CD4-positive, alpha-beta T cell (primary cell): ENCODE results near the gene PRMT7. TPM values are rescaled to one million over a fixed set of nuclear protein-coding genes. Genes with fewer than 3 reads are reported as not detected.

Experiments used
- ATAC-seq: fragments of 200-7000 bp; cut with Tn5 transposase; one replicate; pipeline ENCODE4 v1.10.0; 2022; ENCODE audit warnings: mild to moderate bottlenecking; ENCODE audit not compliant: poor library complexity
- CTCF ChIA-PET: fragments of 350-600 bp; sonication (Branson Sonifier 250); formaldehyde crosslinking; loops from one replicate; lab custom pipeline; 2021; ENCODE audit warnings: antibody characterized with exemption, inconsistent platforms; lab: Charles Lee
- POLR2A ChIA-PET: fragments of 350-600 bp; sonication (Branson Sonifier 250); formaldehyde crosslinking; loops from one replicate; lab custom pipeline; 2021; ENCODE audit warnings: antibody characterized with exemption, inconsistent platforms; lab: Charles Lee
- DNase-seq, 14 experiments: peaks; one replicate each; pipeline ENCODE4 v3.0.0-alpha.2; 2013 to 2020; ENCODE audit warnings: mixed read lengths in 2 of 14
- H3K27ac ChIP-seq, 2 donors: one replicate each; pipeline versions ENCODE4 v1.5.1 to v1.7.0; 2013; ENCODE audit warnings: low read length in 2 of 2, low read depth in 1 of 2, mild to moderate bottlenecking in 1 of 2
- H3K27me3 ChIP-seq, 2 experiments: 1 replicate in 1 of 2; 2 replicates in 1 of 2; pipeline versions ENCODE4 v1.6.1 to v1.7.0; 2013; ENCODE audit warnings: low read length in 2 of 2, control low read depth in 1 of 2, mild to moderate bottlenecking in 1 of 2, moderate library complexity in 1 of 2; ENCODE audit not compliant: insufficient read depth in 2 of 2, control insufficient read depth in 1 of 2
- H3K36me3 ChIP-seq: one replicate; pipeline ENCODE4 v1.6.1; 2013; ENCODE audit warnings: low read length, control low read depth; ENCODE audit not compliant: insufficient read depth
- H3K4me1 ChIP-seq: one replicate; pipeline ENCODE4 v1.6.1; 2013; ENCODE audit warnings: low read length, control low read depth; ENCODE audit not compliant: insufficient read depth
- H3K4me3 ChIP-seq: one replicate; pipeline ENCODE4 v1.5.1; 2013; ENCODE audit warnings: mild to moderate bottlenecking, low read length, moderate library complexity
- H3K9me3 ChIP-seq, 2 experiments: 1 replicate in 1 of 2; 2 replicates in 1 of 2; pipeline versions ENCODE4 v1.6.1 to v1.7.0; 2013; ENCODE audit warnings: low read length in 2 of 2, mild to moderate bottlenecking in 2 of 2, control low read depth in 1 of 2, moderate library complexity in 1 of 2; ENCODE audit not compliant: control insufficient read depth in 1 of 2, insufficient read depth in 1 of 2
- H3K27ac Mint-ChIP-seq: one replicate; pipeline ENCODE4 v1.8.0; 2020; ENCODE audit warnings: mixed read lengths
- H3K27me3 Mint-ChIP-seq: one replicate; pipeline ENCODE4 v1.8.0; 2021; ENCODE audit warnings: mixed read lengths
- H3K36me3 Mint-ChIP-seq: one replicate; pipeline ENCODE4 v1.8.0; 2021; ENCODE audit warnings: low read depth, mixed read lengths
- H3K4me1 Mint-ChIP-seq: one replicate; pipeline ENCODE4 v1.8.0; 2021; ENCODE audit warnings: low read depth, mixed read lengths
- H3K4me3 Mint-ChIP-seq: one replicate; pipeline ENCODE4 v1.8.0; 2020; ENCODE audit warnings: mild to moderate bottlenecking, mixed read lengths
- H3K9me3 Mint-ChIP-seq: one replicate; pipeline ENCODE4 v1.8.0; 2020; ENCODE audit warnings: mixed read lengths
- CTCF ChIP-seq: fragments of 200-600 bp; IDR thresholded peaks from one replicate; pipeline ENCODE4 v1.8.0; 2022; ENCODE audit warnings: antibody characterized with exemption, mild to moderate bottlenecking
- intact Hi-C, 2 experiments: fragments of 100-400 bp; cut with DNase I in 1 of 2; cut with micrococcal nuclease in 1 of 2; formaldehyde crosslinking; loops; one replicate each; pipeline versions ENCODE4 v1.15.1 to v1.9.0; 2023 to 2025; cut with DNase I, micrococcal nuclease
- total RNA-seq, 174 experiments: library from RNA in 2 of 174; stranded (reverse) in 2 of 174; gene quantifications; one replicate each; pipeline ENCODE4 v1.2.3 and lab custom pipeline; 2021 to 2026

Gene PRMT7
- total RNA-seq, 2 experiments from 2014 or later: 46.3 to 51.0 TPM

DNA sequence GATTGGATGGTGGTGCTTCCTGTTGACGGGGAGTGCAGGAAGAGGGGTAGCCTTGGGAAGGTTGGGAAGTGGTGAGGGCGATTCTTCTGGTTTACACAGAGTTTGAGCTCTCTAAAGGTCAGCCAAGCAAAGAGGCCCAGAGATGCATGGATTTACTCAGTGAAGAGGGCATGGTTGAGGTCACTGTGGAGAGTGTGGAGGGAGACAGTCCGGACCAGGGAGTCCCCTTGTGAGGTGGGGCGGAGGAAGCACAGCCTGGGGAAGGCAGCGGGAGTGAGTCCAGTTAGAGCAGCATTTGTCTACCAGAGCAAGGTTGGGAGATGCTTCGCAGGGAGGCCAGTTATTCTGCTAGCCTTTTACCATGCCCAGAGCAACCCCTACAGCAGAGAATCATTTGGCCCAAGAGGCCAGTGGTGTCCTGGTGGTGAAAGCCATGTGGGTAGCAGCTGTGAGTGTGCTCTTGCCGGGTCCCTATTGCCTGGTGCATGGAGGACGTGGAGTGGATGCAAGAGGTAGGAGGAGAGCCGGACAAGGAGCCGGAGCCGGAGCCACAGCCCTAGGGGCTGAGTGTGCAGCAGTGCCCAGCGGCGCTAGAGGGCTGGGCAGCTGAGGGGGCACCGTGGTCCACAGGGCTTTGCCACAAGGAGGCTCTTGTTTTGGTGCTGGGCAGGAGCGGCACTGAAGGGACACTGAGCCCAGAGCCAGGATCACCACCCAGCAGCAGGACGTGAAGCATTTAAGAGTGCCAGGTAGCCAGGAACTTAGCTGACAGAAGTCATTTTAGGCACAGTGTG is 27.7 kb downstream of the PRMT7 start:
- no peak overlapping the region for H3K4me3 ChIP-seq
- H3K27ac Mint-ChIP-seq: no peak overlapping the region
- no peaks in the 10 kb centered on the region for H3K9me3 Mint-ChIP-seq
- no peak overlapping the region for H3K4me3 Mint-ChIP-seq
- TF ChIP-seq CTCF: no peak
- H3K36me3 ChIP-seq: peaks cover 67% of the 10 kb centered on the region
- ATAC-seq: no peak
- intact Hi-C loops: no loop called here
- H3K4me1 Mint-ChIP-seq: no peaks in the 10 kb centered on the region
- no peaks in the 10 kb centered on the region for H3K9me3 ChIP-seq
- no peak overlapping the region for H3K27ac ChIP-seq
- no peaks in the 10 kb centered on the region for H3K27me3 ChIP-seq
- no peaks in the 10 kb centered on the region for H3K27me3 Mint-ChIP-seq
- ChIA-PET POLR2A (no interaction called here), CTCF (no interaction called here)
- H3K36me3 Mint-ChIP-seq: peaks cover 87% of the 10 kb centered on the region
- H3K4me1 ChIP-seq: no peaks in the 10 kb centered on the region
- DNase-seq: no peak

- ChIA-PET POLR2A (no interaction called here), CTCF (no interaction called here)
- no peaks in the 10 kb centered on the region for H3K9me3 ChIP-seq
- Mint-ChIP-seq H3K36me3 (peaks cover 86% of the 10 kb centered on the region), H3K27me3 (no peaks in the 10 kb centered on the region), H3K4me3 (no peak overlapping the region), H3K27ac (no peak overlapping the region), H3K4me1 (no peaks in the 10 kb centered on the region), H3K9me3 (no peaks in the 10 kb centered on the region)
- H3K4me3 ChIP-seq: no peak overlapping the region
- H3K36me3 ChIP-seq: peaks cover 70% of the 10 kb centered on the region
- DNase-seq (no peak), ATAC-seq (no peak)
- no peak overlapping the region for H3K27ac ChIP-seq
- no peak for TF ChIP-seq CTCF
- no peaks in the 10 kb centered on the region for H3K4me1 ChIP-seq
- no peaks in the 10 kb centered on the region for H3K27me3 ChIP-seq
- intact Hi-C loops: no loop called here
These were observed 28.4 kb downstream of the PRMT7 start for GRCh38 chr16:68339214-68339613.

- Mint-ChIP-seq H3K4me3 (no peak overlapping the region), H3K4me1 (no peaks in the 10 kb centered on the region), H3K27ac (no peak overlapping the region), H3K36me3 (peaks cover 92% of the 10 kb centered on the region), H3K27me3 (no peaks in the 10 kb centered on the region), H3K9me3 (no peaks in the 10 kb centered on the region)
- POLR2A ChIA-PET: no interaction called here
- Histone ChIP-seq H3K27ac (no peak overlapping the region), H3K36me3 (peaks cover 84% of the 10 kb centered on the region), H3K4me3 (no peak overlapping the region), H3K9me3 (no peaks in the 10 kb centered on the region), H3K4me1 (no peaks in the 10 kb centered on the region), H3K27me3 (no peaks in the 10 kb centered on the region)
- ATAC-seq (no peak), DNase-seq (no peak)
- no peak for TF ChIP-seq CTCF
- intact Hi-C loops: no loop called here
- CTCF ChIA-PET: interaction anchor here (1.0 kb wide), 1 partner anchor 14 kb away, joined by 4 read pairs; no protein-coding TSS in a partner anchor
These were observed 31.8 kb downstream of the PRMT7 start for GRCh38 chr16:68342620-68343019.
